Fibroblast of skin of left biceps (primary cell): ENCODE measurements around the gene SPOCK2.
"Not testable (repeated sequence)": the region's sequence is repeated elsewhere in the genome, so short reads cannot be mapped to it uniquely, and the experiment has no call there.

ENCODE experiments used
- DNase-seq, 2 experiments: peaks; one replicate each; pipeline ENCODE4 v3.0.0-alpha.2; 2013; ENCODE audit warnings: low read depth in 2 of 2

The SPOCK2 gene

GRCh38 chr10:72032409-72033162 is 55.8 kb downstream of the SPOCK2 start:
- not testable (repeated sequence) for DNase-seq

GRCh38 chr10:72031706-72032105 is 56.6 kb downstream of the SPOCK2 start:
- DNase-seq, result no peak

GRCh38 chr10:72030762-72031543 is 57.4 kb downstream of the SPOCK2 start:
- no peak for DNase-seq

- DNase-seq, result no peak
These were observed 58.9 kb downstream of the SPOCK2 start for GRCh38 chr10:72029414-72029813.

GRCh38 chr10:72027498-72027897 is 60.9 kb downstream of the SPOCK2 start:
- DNase-seq, result no peak

GRCh38 chr10:72026278-72027111 is 61.9 kb downstream of the SPOCK2 start:
- DNase-seq, result no peak

GRCh38 chr10:72025832-72026231 is 62.5 kb downstream of the SPOCK2 start:
- no peak for DNase-seq

GRCh38 chr10:72025400-72025799 is 63.0 kb downstream of the SPOCK2 start:
- DNase-seq, result no peak

- no peak for DNase-seq
These were observed 63.8 kb downstream of the SPOCK2 start for GRCh38 chr10:72024596-72024995.

GRCh38 chr10:72022228-72022627 is 66.1 kb downstream of the SPOCK2 start:
- DNase-seq, result no peak

GRCh38 chr10:72020914-72021809 is 67.2 kb downstream of the SPOCK2 start:
- DNase-seq, result no peak

- no peak for DNase-seq
These were observed 69.1 kb downstream of the SPOCK2 start for GRCh38 chr10:72019085-72019876.

GRCh38 chr10:72016608-72017300 is 71.6 kb downstream of the SPOCK2 start:
- no peak for DNase-seq

GRCh38 chr10:72015841-72016240 is 72.5 kb downstream of the SPOCK2 start:
- DNase-seq, result no peak

GRCh38 chr10:72014785-72015480 is 73.4 kb downstream of the SPOCK2 start:
- no peak for DNase-seq

GRCh38 chr10:72014197-72014596 is 74.2 kb downstream of the SPOCK2 start:
- no peak for DNase-seq

GRCh38 chr10:72013202-72013945 is 75.0 kb downstream of the SPOCK2 start:
- no peak for DNase-seq

GRCh38 chr10:72012796-72013195 is 75.6 kb downstream of the SPOCK2 start:
- no peak for DNase-seq
